Heart left ventricle (tissue), 13 donors: ENCODE measurements around the gene ERLIN1.

ENCODE experiments used
- CTCF ChIP-seq, 12 donors: fragments of 200-600 bp; sonication (generic) in 4 of 12; IDR thresholded peaks; one replicate each; pipeline versions ENCODE4 v1.5.0 to v1.8.0; 2018 to 2022; ENCODE audit warnings: antibody characterized with exemption in 12 of 12, mild to moderate bottlenecking in 5 of 12
- POLR2A ChIP-seq, 2 donors: fragments of 450-650 bp; IDR thresholded peaks; one replicate each; pipeline ENCODE4 v1.6.1; 2017; ENCODE audit warnings: antibody characterized with exemption in 2 of 2, mild to moderate bottlenecking in 2 of 2, moderate library complexity in 2 of 2
- donor health status: ischemic (EF 13 %, LVEDD 7.1; RV severe dilation, severe dysfunction).
- donor health status: DM: no; HTN: yes; CAD: no.
- donor health status: DM: no; HTN: no; CAD: no.
- donor health status: ischemic (EF 25% LVEDD 6.9; RV normal size, moderate dysfunction).
- donor health status: ischemic (EF 25% LVEDD 5.7; RV mildly dilated, moderate dysfunction).
- donor health status: ischemic (EF 35%, LVEDD 5.7; RV mildly dilated, moderate dysfunction).
- donor health status: nonischemic (EF 11% LVEDD 7.7; RV severe dilation, severe dysfunction).
- donor health status: DM: yes; HTN: yes; CAD: no.
- donor health status: PGD.
- donor health status: ischemic (EF 29% LVEDD 5.4; RV normal size, mild dysfunction).
- donor health status: nonischemic (EF 23%, LVEDD 6.1; RV moderate dilation, normal function).

- no peak for TF ChIP-seq CTCF (IDR thresholded peaks at IDR 0.05)
- TF ChIP-seq POLR2A (IDR thresholded peaks at IDR 0.05): no peak
These were observed 36.7 kb upstream of the ERLIN1 start for GRCh38 chr10:100222529-100222928.
